ENCODE measurements around the gene ZNF581. TPM values are rescaled to one million over a fixed set of nuclear protein-coding genes. Genes with fewer than 3 reads are reported as not detected.

The ZNF581 gene
- total RNA-seq, 2 donors from 2014 or later: 47.2 to 48.7 TPM

- no peaks in the 10 kb centered on the region for H3K27me3 ChIP-seq (ENCODE audit: control insufficient read depth, insufficient read depth, low read length, poor library complexity, severe bottlenecking)
- WGBS, 2 experiments (ENCODE audit: insufficient coverage in 1 of 2, insufficient read length in 1 of 2): 97 to 100% methylated on average over 8 to 35 of the region's 35 CpGs
- no peaks in the 10 kb centered on the region for H3K27me3 Mint-ChIP-seq (ENCODE audit: insufficient read depth)
- H3K4me1 Mint-ChIP-seq: peaks cover 2% of the 10 kb centered on the region
- H3K4me1 ChIP-seq (ENCODE audit: control insufficient read depth, insufficient read depth, low read length): no peaks in the 10 kb centered on the region
- H3K36me3 Mint-ChIP-seq (ENCODE audit: low read depth): peaks cover 42% of the 10 kb centered on the region
- no peak overlapping the region for H3K27ac Mint-ChIP-seq
- no peak overlapping the region for H3K27ac ChIP-seq (ENCODE audit: low read depth, low read length)
- DNase-seq: no peak
- no peak overlapping the region for H3K4me3 ChIP-seq (ENCODE audit: low read length)
- H3K9me3 Mint-ChIP-seq: no peaks in the 10 kb centered on the region
- H3K9me3 ChIP-seq (ENCODE audit: control insufficient read depth, low read length): no peaks in the 10 kb centered on the region
- no peak overlapping the region for H3K4me3 Mint-ChIP-seq
- H3K9ac ChIP-seq (ENCODE audit: extremely low read depth, low read length, poor library complexity, severe bottlenecking): no peak overlapping the region
- no peak for TF ChIP-seq CTCF (conservative IDR thresholded peaks at IDR 0.05)
- peaks cover 43% of the 10 kb centered on the region for H3K36me3 ChIP-seq (ENCODE audit: control insufficient read depth, insufficient read depth, low read length)
Measured at GRCh38 chr19:55689411-55690108, 46.1 kb downstream of the ZNF581 start.

- Histone ChIP-seq H3K9me3 (ENCODE audit: control insufficient read depth, low read length) (no peaks in the 10 kb centered on the region), H3K9ac (ENCODE audit: extremely low read depth, low read length, poor library complexity, severe bottlenecking) (no peak overlapping the region), H3K27ac (ENCODE audit: low read depth, low read length) (no peak overlapping the region), H3K4me1 (ENCODE audit: control insufficient read depth, insufficient read depth, low read length) (no peaks in the 10 kb centered on the region), H3K36me3 (ENCODE audit: control insufficient read depth, insufficient read depth, low read length) (peaks cover 46% of the 10 kb centered on the region), H3K27me3 (ENCODE audit: control insufficient read depth, insufficient read depth, low read length, poor library complexity, severe bottlenecking) (no peaks in the 10 kb centered on the region), H3K4me3 (ENCODE audit: low read length) (no peak overlapping the region)
- Mint-ChIP-seq H3K9me3 (no peaks in the 10 kb centered on the region), H3K27me3 (ENCODE audit: insufficient read depth) (no peaks in the 10 kb centered on the region), H3K27ac (no peak overlapping the region), H3K4me1 (no peaks in the 10 kb centered on the region), H3K36me3 (ENCODE audit: low read depth) (peaks cover 35% of the 10 kb centered on the region), H3K4me3 (no peak overlapping the region)
- 94 to 96% methylated on average over 19 to 25 of the region's 25 CpGs for WGBS, 2 experiments (ENCODE audit: insufficient coverage in 1 of 2, insufficient read length in 1 of 2)
- TF ChIP-seq CTCF (conservative IDR thresholded peaks at IDR 0.05): no peak
- no peak for DNase-seq
Measured at GRCh38 chr19:55690109-55690768, 46.8 kb downstream of the ZNF581 start.

GRCh38 chr19:55690769-55691545 is 47.5 kb downstream of the ZNF581 start:
- Histone ChIP-seq H3K9ac (ENCODE audit: extremely low read depth, low read length, poor library complexity, severe bottlenecking) (no peak overlapping the region), H3K4me3 (ENCODE audit: low read length) (no peak overlapping the region), H3K27ac (ENCODE audit: low read depth, low read length) (no peak overlapping the region), H3K4me1 (ENCODE audit: control insufficient read depth, insufficient read depth, low read length) (no peaks in the 10 kb centered on the region), H3K36me3 (ENCODE audit: control insufficient read depth, insufficient read depth, low read length) (peaks cover 46% of the 10 kb centered on the region), H3K27me3 (ENCODE audit: control insufficient read depth, insufficient read depth, low read length, poor library complexity, severe bottlenecking) (no peaks in the 10 kb centered on the region), H3K9me3 (ENCODE audit: control insufficient read depth, low read length) (no peaks in the 10 kb centered on the region)
- Mint-ChIP-seq H3K4me3 (no peak overlapping the region), H3K4me1 (no peaks in the 10 kb centered on the region), H3K36me3 (ENCODE audit: low read depth) (peaks cover 36% of the 10 kb centered on the region), H3K9me3 (no peaks in the 10 kb centered on the region), H3K27me3 (ENCODE audit: insufficient read depth) (no peaks in the 10 kb centered on the region), H3K27ac (no peak overlapping the region)
- WGBS, 2 experiments (ENCODE audit: insufficient coverage in 1 of 2, insufficient read length in 1 of 2): 96 to 97% methylated on average over 17 to 31 of the region's 31 CpGs
- no peak for TF ChIP-seq CTCF (conservative IDR thresholded peaks at IDR 0.05)
- DNase-seq: no peak

All from endodermal cell (in vitro differentiated cells).